DND-41 (cell line): ENCODE data around the gene PTPRZ1.

Source experiments
- ATAC-seq: fragments of 200-7000 bp; cut with Tn5 transposase; 3 replicates; pipeline ENCODE4 v1.9.1; 2021; ENCODE audit warnings: low read depth; ENCODE audit not compliant: insufficient read depth
- DNase-seq: peaks from one replicate; pipeline ENCODE4 v3.0.0-alpha.2; 2020
- H2AFZ ChIP-seq: 2 replicates; pipeline ENCODE4 v1.6.0; 2012; ENCODE audit warnings: low read depth, low read length
- H3K27ac ChIP-seq: 2 replicates; pipeline ENCODE4 v1.5.1; 2012; ENCODE audit warnings: low read length, inconsistent platforms
- H3K27me3 ChIP-seq: fragments of 200-600 bp; sonication (generic); 2 replicates; pipeline ENCODE4 v1.6.0; 2012; ENCODE audit warnings: low read length, mild to moderate bottlenecking, inconsistent platforms; ENCODE audit not compliant: insufficient read depth, poor library complexity
- H3K36me3 ChIP-seq: 2 replicates; pipeline ENCODE4 v1.5.1; 2012; ENCODE audit warnings: low read length, inconsistent platforms; ENCODE audit not compliant: insufficient read depth
- H3K4me1 ChIP-seq: 2 replicates; pipeline ENCODE4 v1.5.1; 2012; ENCODE audit warnings: mild to moderate bottlenecking, low read length; ENCODE audit not compliant: insufficient read depth
- H3K4me2 ChIP-seq: 2 replicates; pipeline ENCODE4 v1.6.0; 2012; ENCODE audit warnings: mild to moderate bottlenecking, moderate library complexity, low read length, inconsistent platforms; ENCODE audit not compliant: insufficient read depth
- H3K4me3 ChIP-seq, 2 experiments: fragments of 200-600 bp in 1 of 2; shearing (Covaris generic) in 1 of 2; 2 replicates each; pipeline ENCODE4 v1.5.1; 2012 to 2016; ENCODE audit warnings: inconsistent platforms in 2 of 2, low read length in 2 of 2, mild to moderate bottlenecking in 2 of 2, low read depth in 1 of 2, moderate library complexity in 1 of 2
- H3K79me2 ChIP-seq: 2 replicates; pipeline ENCODE4 v1.6.0; 2012; ENCODE audit warnings: low read length, inconsistent platforms; ENCODE audit not compliant: insufficient read depth
- H3K9ac ChIP-seq: 2 replicates; pipeline ENCODE4 v1.6.0; 2012; ENCODE audit warnings: low read depth, mild to moderate bottlenecking, inconsistent platforms, low read length, moderate library complexity
- H3K9me3 ChIP-seq: 2 replicates; pipeline ENCODE4 v1.5.1; 2012; ENCODE audit warnings: low read length, moderate library complexity, mild to moderate bottlenecking, inconsistent platforms; ENCODE audit not compliant: insufficient read depth, severe bottlenecking
- H4K20me1 ChIP-seq: 2 replicates; pipeline ENCODE4 v1.6.0; 2012; ENCODE audit warnings: low read length; ENCODE audit not compliant: insufficient read depth
- CTCF ChIP-seq: IDR thresholded peaks from 2 replicates; pipeline ENCODE4 v1.5.1; 2012; ENCODE audit warnings: borderline replicate concordance, low read length, moderate library complexity, mild to moderate bottlenecking; ENCODE audit not compliant: poor library complexity, severe bottlenecking; ENCODE audit errors: extremely low read depth
- EZH2 ChIP-seq: IDR thresholded peaks from 3 replicates; pipeline ENCODE4 v1.6.1; 2012; ENCODE audit warnings: borderline replicate concordance, low read depth, mild to moderate bottlenecking, moderate library complexity, low read length, inconsistent platforms; ENCODE audit not compliant: severe bottlenecking

PTPRZ1 gene

GRCh38 chr7:121936951-121937623 is 64.1 kb downstream of the PTPRZ1 start:
- H4K20me1 ChIP-seq = no peaks in the 10 kb centered on the region
- no peak overlapping the region for H2AFZ ChIP-seq
- no peaks in the 10 kb centered on the region for H3K27me3 ChIP-seq
- H3K79me2 ChIP-seq = no peaks in the 10 kb centered on the region
- no peak for ATAC-seq
- H3K4me3 ChIP-seq = no peak overlapping the region
- H3K9me3 ChIP-seq = no peaks in the 10 kb centered on the region
- TF ChIP-seq EZH2 (no peak), CTCF (no peak)
- no peak overlapping the region for H3K27ac ChIP-seq
- H3K9ac ChIP-seq = no peak overlapping the region
- H3K4me1 ChIP-seq = no peaks in the 10 kb centered on the region
- H3K4me2 ChIP-seq = no peak overlapping the region
- DNase-seq = no peak
- no peaks in the 10 kb centered on the region for H3K36me3 ChIP-seq

- Histone ChIP-seq H3K4me1 (no peaks in the 10 kb centered on the region), H3K4me2 (no peak overlapping the region), H3K4me3 (no peak overlapping the region), H3K36me3 (no peaks in the 10 kb centered on the region), H3K9ac (no peak overlapping the region), H4K20me1 (no peaks in the 10 kb centered on the region), H2AFZ (no peak overlapping the region; the same call in 1 of the 2 replicates), H3K27ac (no peak overlapping the region), H3K27me3 (no peaks in the 10 kb centered on the region), H3K9me3 (no peaks in the 10 kb centered on the region), H3K79me2 (no peaks in the 10 kb centered on the region)
- ATAC-seq (no peak), DNase-seq (no peak)
- TF ChIP-seq CTCF (no peak), EZH2 (no peak)
Measured at GRCh38 chr7:121938429-121938996, 65.6 kb downstream of the PTPRZ1 start.

- no peak overlapping the region for H3K4me2 ChIP-seq
- no peaks in the 10 kb centered on the region for H3K79me2 ChIP-seq
- no peaks in the 10 kb centered on the region for H3K4me1 ChIP-seq
- DNase-seq = no peak
- no peak overlapping the region for H2AFZ ChIP-seq
- no peaks in the 10 kb centered on the region for H4K20me1 ChIP-seq
- H3K36me3 ChIP-seq = no peaks in the 10 kb centered on the region
- H3K27me3 ChIP-seq = no peaks in the 10 kb centered on the region
- no peak overlapping the region for H3K4me3 ChIP-seq
- no peak for TF ChIP-seq EZH2
- TF ChIP-seq CTCF = no peak
- no peak overlapping the region for H3K9ac ChIP-seq
- no peaks in the 10 kb centered on the region for H3K9me3 ChIP-seq
- ATAC-seq = no peak
- no peak overlapping the region for H3K27ac ChIP-seq
Measured at GRCh38 chr7:121940918-121941317, 68.0 kb downstream of the PTPRZ1 start.

- no peaks in the 10 kb centered on the region for H3K36me3 ChIP-seq
- H3K9me3 ChIP-seq = no peaks in the 10 kb centered on the region
- H3K9ac ChIP-seq = no peak overlapping the region
- no peak for DNase-seq
- H3K27ac ChIP-seq = no peak overlapping the region
- no peaks in the 10 kb centered on the region for H3K79me2 ChIP-seq
- no peaks in the 10 kb centered on the region for H4K20me1 ChIP-seq
- no peak overlapping the region for H3K4me2 ChIP-seq
- no peak for TF ChIP-seq CTCF
- no peak for TF ChIP-seq EZH2
- no peak for ATAC-seq
- no peaks in the 10 kb centered on the region for H3K27me3 ChIP-seq
- H3K4me1 ChIP-seq = no peaks in the 10 kb centered on the region
- H2AFZ ChIP-seq = no peak overlapping the region
- H3K4me3 ChIP-seq = no peak overlapping the region
Measured at GRCh38 chr7:121941830-121942229, 68.9 kb downstream of the PTPRZ1 start.
